Measurements from ENCODE around the gene BEND5. TPM values are rescaled to one million over a fixed set of nuclear protein-coding genes. Genes with fewer than 3 reads are reported as not detected.

Gene BEND5
- polyA plus RNA-seq, 3 donors, result 0.13 TPM; not detected in 2

- no peaks in the 10 kb centered on the region for H3K9me3 Mint-ChIP-seq
- peaks cover 2% of the 10 kb centered on the region for H3K4me1 Mint-ChIP-seq
- H3K36me3 Mint-ChIP-seq, result peaks cover 3 to 4% of the 10 kb centered on the region in 2 donors
- Histone ChIP-seq H3K79me2 (ENCODE audit: insufficient read depth, low read length) (no peaks in the 10 kb centered on the region), H3K4me2 (replicated peaks; ENCODE audit: extremely low read depth, low read length, poor library complexity, severe bottlenecking) (no peak overlapping the region), H3K27me3 (ENCODE audit: control insufficient read depth in 2 of 2, insufficient read depth in 2 of 2, low read length in 2 of 2) (no peaks in the 10 kb centered on the region), H3K9me3 (replicated peaks in 1 of 2; ENCODE audit: control insufficient read depth in 1 of 2, insufficient read depth in 1 of 2, low read length in 2 of 2) (no peaks in the 10 kb centered on the region), H3K4me1 (ENCODE audit: control insufficient read depth in 1 of 2, insufficient read depth in 2 of 2, low read length in 2 of 2) (no peaks in the 10 kb centered on the region), H3K9ac (ENCODE audit: insufficient read depth, low read length, poor library complexity, severe bottlenecking) (no peak overlapping the region), H3K27ac (ENCODE audit: low read depth in 1 of 2, low read length in 2 of 2) (no peak overlapping the region), H4K20me1 (ENCODE audit: insufficient read depth, low read length) (no peaks in the 10 kb centered on the region), H3K4me3 (replicated peaks in 1 of 3; ENCODE audit: low read depth in 2 of 3, low read length in 3 of 3) (no peak overlapping the region), H3K36me3 (replicated peaks in 1 of 2; ENCODE audit: control insufficient read depth in 1 of 2, insufficient read depth in 2 of 2, low read length in 2 of 2) (no peaks in the 10 kb centered on the region), H2AFZ (ENCODE audit: insufficient read depth, low read depth, low read length, poor library complexity, severe bottlenecking) (no peak overlapping the region)
- no peak for TF ChIP-seq CTCF (IDR thresholded peaks at IDR 0.05)
- DNase-seq, result no peak
- intact Hi-C loops (cut with micrococcal nuclease), result no loop called here
- no peaks in the 10 kb centered on the region for H3K27me3 Mint-ChIP-seq (ENCODE audit: low read depth in 3 of 3)
- WGBS (ENCODE audit: insufficient coverage), result 100% methylated on average over 5 of the region's 7 CpGs
- no peak overlapping the region for H3K27ac Mint-ChIP-seq
- no peak overlapping the region for H3K4me3 Mint-ChIP-seq
These were observed 35.3 kb downstream of the BEND5 start for GRCh38 chr1:48741380-48741779.

GRCh38 chr1:48740621-48741020, 36.1 kb downstream of the BEND5 start:
- no peak for DNase-seq
- Histone ChIP-seq H2AFZ (ENCODE audit: insufficient read depth, low read depth, low read length, poor library complexity, severe bottlenecking) (no peak overlapping the region), H3K36me3 (replicated peaks in 1 of 2; ENCODE audit: control insufficient read depth in 1 of 2, insufficient read depth in 2 of 2, low read length in 2 of 2) (no peaks in the 10 kb centered on the region), H3K27me3 (ENCODE audit: control insufficient read depth in 2 of 2, insufficient read depth in 2 of 2, low read length in 2 of 2) (no peaks in the 10 kb centered on the region), H3K4me3 (replicated peaks in 1 of 3; ENCODE audit: low read depth in 2 of 3, low read length in 3 of 3) (no peak overlapping the region), H3K9me3 (replicated peaks in 1 of 2; ENCODE audit: control insufficient read depth in 1 of 2, insufficient read depth in 1 of 2, low read length in 2 of 2) (no peaks in the 10 kb centered on the region), H3K9ac (ENCODE audit: insufficient read depth, low read length, poor library complexity, severe bottlenecking) (no peak overlapping the region), H3K27ac (ENCODE audit: low read depth in 1 of 2, low read length in 2 of 2) (no peak overlapping the region), H4K20me1 (ENCODE audit: insufficient read depth, low read length) (no peaks in the 10 kb centered on the region), H3K79me2 (ENCODE audit: insufficient read depth, low read length) (no peaks in the 10 kb centered on the region), H3K4me1 (ENCODE audit: control insufficient read depth in 1 of 2, insufficient read depth in 2 of 2, low read length in 2 of 2) (no peaks in the 10 kb centered on the region), H3K4me2 (replicated peaks; ENCODE audit: extremely low read depth, low read length, poor library complexity, severe bottlenecking) (no peak overlapping the region)
- Mint-ChIP-seq H3K36me3 (peaks cover 4 to 8% of the 10 kb centered on the region in 2 donors), H3K27ac (no peak overlapping the region), H3K4me1 (peaks cover 2% of the 10 kb centered on the region), H3K4me3 (no peak overlapping the region), H3K9me3 (no peaks in the 10 kb centered on the region), H3K27me3 (ENCODE audit: low read depth in 3 of 3) (no peaks in the 10 kb centered on the region)
- intact Hi-C loops (cut with micrococcal nuclease), result no loop called here
- TF ChIP-seq CTCF (IDR thresholded peaks at IDR 0.05), result no peak
- WGBS (ENCODE audit: insufficient coverage), result no CpG with 5 or more reads among the region's 3 CpGs

All from CD14-positive monocyte (primary cell).